MM.1S (cell line): ENCODE results near the gene OR5AU1.

Source experiments
- CTCF ChIP-seq: fragments of 300-600 bp; sonication (generic); IDR thresholded peaks from 2 replicates; pipeline ENCODE4 v1.5.1; 2016; ENCODE audit warnings: antibody characterized with exemption, low read length, mixed read lengths
- EZH2 ChIP-seq: fragments of 300-600 bp; sonication (generic); optimal IDR thresholded peaks from 2 replicates; pipeline ENCODE3; 2017; ENCODE audit warnings: low read depth, mild to moderate bottlenecking, antibody characterized with exemption, low read length, mixed read lengths
- EZH2phosphoT487 ChIP-seq: fragments of 300-600 bp; sonication (generic); IDR thresholded peaks from 2 replicates; pipeline ENCODE4 v1.6.1; 2018; ENCODE audit warnings: antibody characterized with exemption, low read length

- TF ChIP-seq CTCF = no peak
- TF ChIP-seq EZH2 = no peak
- TF ChIP-seq EZH2phosphoT487 = no peak
These were observed 28.4 kb upstream of the OR5AU1 start for GRCh38 chr14:21184254-21184653.
